ENCODE data around the gene USP44. TPM values are rescaled to one million over a fixed set of nuclear protein-coding genes. Genes with fewer than 3 reads are reported as not detected.
A peak's percentile ranks its signal among the peaks of the same experiment; 100 is the strongest.

USP44 gene
- total RNA-seq, 1 experiment from 2014 or later = not detected

- H3K4me1 ChIP-seq (ENCODE audit: insufficient read depth, low read length) = no peaks in the 10 kb centered on the region
- H3K79me2 ChIP-seq (ENCODE audit: low read length) = no peaks in the 10 kb centered on the region
- no peak for TF ChIP-seq CTCF (conservative IDR thresholded peaks at IDR 0.05; ENCODE audit: low read depth, low read length)
- no peak for TF ChIP-seq EZH2phosphoT487 (IDR thresholded peaks at IDR 0.05; ENCODE audit: borderline replicate concordance, low read length)
- H4K20me1 ChIP-seq (ENCODE audit: low read length) = no peaks in the 10 kb centered on the region
- ChIA-PET POLR2A (ENCODE audit: unreplicated experiment) (interaction anchor here (0.6 kb wide), 1 partner anchor 50 kb away, joined by 3 read pairs; no protein-coding TSS in a partner anchor), CTCF (no interaction called here)
- H3K27ac ChIP-seq (ENCODE audit: low read length) = no peak overlapping the region
- no TSS peak for BruUV-seq (replicated peaks)
- intact Hi-C loops (cut with micrococcal nuclease) = no loop called here
- H2AFZ ChIP-seq (ENCODE audit: low read length) = peak overlapping the region; percentile 38; the same call in 1 of the 2 replicates
- ATAC-seq (no peak), DNase-seq (no peak)
- H3K9me2 ChIP-seq (replicated peaks; ENCODE audit: low read length) = no peaks in the 10 kb centered on the region
- H3K36me3 ChIP-seq (ENCODE audit: low read depth, low read length) = no peaks in the 10 kb centered on the region
- H3K4me2 ChIP-seq (ENCODE audit: low read length) = no peak overlapping the region
- H3K9me3 ChIP-seq (ENCODE audit: low read length) = no peaks in the 10 kb centered on the region
- no peaks in the 10 kb centered on the region for H3F3A ChIP-seq (ENCODE audit: low read length, unreplicated experiment)
- H3K27me3 ChIP-seq (ENCODE audit: low read length) = no peaks in the 10 kb centered on the region
- no peak overlapping the region for H3K4me3 ChIP-seq (ENCODE audit: low read length)
- H3K9ac ChIP-seq (ENCODE audit: low read length) = no peak overlapping the region
These were observed 42.9 kb upstream of the USP44 start for GRCh38 chr12:95594136-95594535.

GRCh38 chr12:95593266-95593871, 42.1 kb upstream of the USP44 start:
- ATAC-seq = no peak
- H3K27me3 ChIP-seq (ENCODE audit: low read length) = no peaks in the 10 kb centered on the region
- H3K9me2 ChIP-seq (replicated peaks; ENCODE audit: low read length) = no peaks in the 10 kb centered on the region
- no peaks in the 10 kb centered on the region for H3K36me3 ChIP-seq (ENCODE audit: low read depth, low read length)
- H3K4me3 ChIP-seq (ENCODE audit: low read length) = no peak overlapping the region
- ChIA-PET POLR2A (ENCODE audit: unreplicated experiment) (interaction anchor here (0.6 kb wide), 1 partner anchor 49 kb away, joined by 3 read pairs; no protein-coding TSS in a partner anchor), CTCF (no interaction called here)
- intact Hi-C loops (cut with micrococcal nuclease) = no loop called here
- H4K20me1 ChIP-seq (ENCODE audit: low read length) = no peaks in the 10 kb centered on the region
- no TSS peak for BruUV-seq (replicated peaks)
- H3F3A ChIP-seq (ENCODE audit: low read length, unreplicated experiment) = no peaks in the 10 kb centered on the region
- no peak overlapping the region for H3K9ac ChIP-seq (ENCODE audit: low read length)
- H3K4me2 ChIP-seq (ENCODE audit: low read length) = no peak overlapping the region
- H3K4me1 ChIP-seq (ENCODE audit: insufficient read depth, low read length) = no peaks in the 10 kb centered on the region
- H2AFZ ChIP-seq (ENCODE audit: low read length) = no peak overlapping the region
- DNase-seq = no peak
- H3K27ac ChIP-seq (ENCODE audit: low read length) = no peak overlapping the region
- no peaks in the 10 kb centered on the region for H3K9me3 ChIP-seq (ENCODE audit: low read length)
- no peaks in the 10 kb centered on the region for H3K79me2 ChIP-seq (ENCODE audit: low read length)
- TF ChIP-seq EZH2phosphoT487 (IDR thresholded peaks at IDR 0.05; ENCODE audit: borderline replicate concordance, low read length) (no peak), CTCF (conservative IDR thresholded peaks at IDR 0.05; ENCODE audit: low read depth, low read length) (no peak), EZH2 (IDR thresholded peaks at IDR 0.05; ENCODE audit: low read length, unreplicated experiment) (no peak)

GRCh38 chr12:95591731-95592130, 40.5 kb upstream of the USP44 start:
- Histone ChIP-seq H3K4me3 (ENCODE audit: low read length) (no peak overlapping the region), H3K4me1 (ENCODE audit: insufficient read depth, low read length) (no peaks in the 10 kb centered on the region), H3K9me2 (replicated peaks; ENCODE audit: low read length) (no peaks in the 10 kb centered on the region), H4K20me1 (ENCODE audit: low read length) (no peaks in the 10 kb centered on the region), H3K27ac (ENCODE audit: low read length) (no peak overlapping the region), H3K36me3 (ENCODE audit: low read depth, low read length) (no peaks in the 10 kb centered on the region), H3K27me3 (ENCODE audit: low read length) (no peaks in the 10 kb centered on the region), H3K9me3 (ENCODE audit: low read length) (no peaks in the 10 kb centered on the region), H3K9ac (ENCODE audit: low read length) (no peak overlapping the region), H3F3A (ENCODE audit: low read length, unreplicated experiment) (no peaks in the 10 kb centered on the region), H3K4me2 (ENCODE audit: low read length) (no peak overlapping the region), H2AFZ (ENCODE audit: low read length) (no peak overlapping the region), H3K79me2 (ENCODE audit: low read length) (no peaks in the 10 kb centered on the region)
- CTCF ChIA-PET = interaction anchor here (0.6 kb wide), 1 partner anchor 629 kb away, joined by 3 read pairs; no protein-coding TSS in a partner anchor
- no peak for ATAC-seq
- DNase-seq = peak; percentile 23
- POLR2A ChIA-PET (ENCODE audit: unreplicated experiment) = no interaction called here
- no TSS peak for BruUV-seq (replicated peaks)
- intact Hi-C loops (cut with micrococcal nuclease) = no loop called here
- TF ChIP-seq EZH2phosphoT487 (IDR thresholded peaks at IDR 0.05; ENCODE audit: borderline replicate concordance, low read length) (no peak), CTCF (conservative IDR thresholded peaks at IDR 0.05; ENCODE audit: low read depth, low read length) (no peak), EZH2 (IDR thresholded peaks at IDR 0.05; ENCODE audit: low read length, unreplicated experiment) (no peak)

Measured in PC-3 (cell line).